ENCODE measurements around the gene SPAG16.

DNA sequence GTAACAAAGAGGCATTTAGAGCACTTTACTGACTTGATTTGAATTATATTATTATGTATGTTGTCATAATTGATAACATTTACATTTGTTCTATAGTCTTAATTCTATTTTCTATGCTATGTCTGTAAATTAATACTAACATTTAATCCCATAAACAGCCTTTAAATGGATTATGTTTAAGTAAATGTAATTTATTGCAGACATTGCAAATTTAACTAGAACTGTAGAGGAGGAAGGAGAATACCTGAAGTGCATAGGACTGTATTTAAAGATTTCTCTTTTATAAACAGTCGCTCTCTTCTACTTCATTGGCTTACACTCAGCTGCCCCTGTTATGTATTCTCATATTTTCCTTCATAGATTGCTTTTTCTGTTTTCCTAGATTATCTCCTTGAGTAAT is 92.4 kb downstream of the SPAG16 start:
- TF ChIP-seq, protein P1, sequence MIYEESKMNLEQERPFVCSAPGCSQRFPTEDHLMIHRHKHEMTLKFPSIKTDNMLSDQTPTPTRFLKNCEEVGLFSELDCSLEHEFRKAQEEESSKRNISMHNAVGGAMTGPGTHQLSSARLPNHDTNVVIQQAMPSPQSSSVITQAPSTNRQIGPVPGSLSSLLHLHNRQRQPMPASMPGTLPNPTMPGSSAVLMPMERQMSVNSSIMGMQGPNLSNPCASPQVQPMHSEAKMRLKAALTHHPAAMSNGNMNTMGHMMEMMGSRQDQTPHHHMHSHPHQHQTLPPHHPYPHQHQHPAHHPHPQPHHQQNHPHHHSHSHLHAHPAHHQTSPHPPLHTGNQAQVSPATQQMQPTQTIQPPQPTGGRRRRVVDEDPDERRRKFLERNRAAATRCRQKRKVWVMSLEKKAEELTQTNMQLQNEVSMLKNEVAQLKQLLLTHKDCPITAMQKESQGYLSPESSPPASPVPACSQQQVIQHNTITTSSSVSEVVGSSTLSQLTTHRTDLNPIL (CRISPR knock-in tag; IDR thresholded peaks at IDR 0.05; ENCODE audit: low read depth) = no peak
- no peak for TF ChIP-seq ZNF8 (CRISPR knock-in tag; IDR thresholded peaks at IDR 0.05)
- no peak for TF ChIP-seq CSRNP3 (CRISPR knock-in tag; IDR thresholded peaks at IDR 0.05)
- TF ChIP-seq OSR1 (CRISPR knock-in tag; IDR thresholded peaks at IDR 0.05) = no peak
